HEK293 (cell line): ENCODE measurements around the gene SLC39A13.

Source experiments
- KLF9 ChIP-seq: fragments of 450-650 bp; formaldehyde crosslinking; IDR thresholded peaks from 2 replicates; pipeline ENCODE4 v1.5.1; 2016; ENCODE audit warnings: missing biosample characterization, missing genetic modification characterization, low read depth
- SP2 ChIP-seq: fragments of 450-650 bp; formaldehyde crosslinking; IDR thresholded peaks from 2 replicates; pipeline ENCODE4 v1.5.1; 2016; ENCODE audit warnings: missing biosample characterization, missing genetic modification characterization
- ZBTB7A ChIP-seq: fragments of 450-650 bp; formaldehyde crosslinking; IDR thresholded peaks from 2 replicates; pipeline ENCODE4 v1.5.1; 2016; ENCODE audit warnings: low read depth, missing biosample characterization, missing genetic modification characterization
- ZNF571 ChIP-seq: fragments of 450-650 bp; formaldehyde crosslinking; IDR thresholded peaks from 2 replicates; pipeline ENCODE4 v1.5.0; 2017; ENCODE audit warnings: missing biosample characterization, missing genetic modification characterization
- ZNF585B ChIP-seq: fragments of 450-650 bp; formaldehyde crosslinking; IDR thresholded peaks from 2 replicates; pipeline ENCODE4 v1.5.1; 2016; ENCODE audit warnings: missing biosample characterization, missing genetic modification characterization
- TF ChIP-seq, protein P1 (sequence below): fragments of 450-650 bp; formaldehyde crosslinking; IDR thresholded peaks from 2 replicates; pipeline ENCODE4 v1.5.1; 2016; ENCODE audit warnings: missing biosample characterization, missing genetic modification characterization
- TF ChIP-seq, protein P2 (sequence below): fragments of 450-650 bp; formaldehyde crosslinking; IDR thresholded peaks from 2 replicates; pipeline ENCODE4 v1.5.1; 2016; ENCODE audit warnings: missing biosample characterization, missing genetic modification characterization
- TF ChIP-seq, protein P3 (sequence below): fragments of 450-650 bp; formaldehyde crosslinking; IDR thresholded peaks from 2 replicates; pipeline ENCODE4 v1.5.1; 2016; ENCODE audit warnings: missing biosample characterization, missing genetic modification characterization

DNA sequence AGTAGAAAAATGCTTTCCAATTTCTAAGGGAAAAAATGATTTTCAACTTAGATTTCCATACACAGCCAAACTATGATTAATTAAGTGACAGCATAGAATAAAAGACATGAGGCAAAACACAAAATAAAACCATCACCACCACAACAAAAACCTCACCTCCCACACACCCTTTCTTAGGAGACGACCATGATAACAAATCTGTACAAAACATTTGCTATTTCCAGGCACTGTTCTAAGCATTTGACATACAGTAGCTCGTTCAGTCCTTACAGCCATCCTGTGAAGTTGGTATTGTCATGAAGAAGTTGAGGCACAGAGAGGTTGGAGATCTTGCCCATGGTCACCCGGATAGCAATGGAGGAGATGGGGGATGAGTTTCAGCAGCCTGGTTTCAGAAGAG is 38.7 kb upstream of the SLC39A13 start:
- TF ChIP-seq SP2 (tag by site-specific recombination) (no peak), ZNF571 (tag by site-specific recombination) (no peak), ZNF585B (tag by site-specific recombination) (no peak), ZBTB7A (tag by site-specific recombination) (no peak), KLF9 (tag by site-specific recombination) (no peak)
- TF ChIP-seq, protein P1, sequence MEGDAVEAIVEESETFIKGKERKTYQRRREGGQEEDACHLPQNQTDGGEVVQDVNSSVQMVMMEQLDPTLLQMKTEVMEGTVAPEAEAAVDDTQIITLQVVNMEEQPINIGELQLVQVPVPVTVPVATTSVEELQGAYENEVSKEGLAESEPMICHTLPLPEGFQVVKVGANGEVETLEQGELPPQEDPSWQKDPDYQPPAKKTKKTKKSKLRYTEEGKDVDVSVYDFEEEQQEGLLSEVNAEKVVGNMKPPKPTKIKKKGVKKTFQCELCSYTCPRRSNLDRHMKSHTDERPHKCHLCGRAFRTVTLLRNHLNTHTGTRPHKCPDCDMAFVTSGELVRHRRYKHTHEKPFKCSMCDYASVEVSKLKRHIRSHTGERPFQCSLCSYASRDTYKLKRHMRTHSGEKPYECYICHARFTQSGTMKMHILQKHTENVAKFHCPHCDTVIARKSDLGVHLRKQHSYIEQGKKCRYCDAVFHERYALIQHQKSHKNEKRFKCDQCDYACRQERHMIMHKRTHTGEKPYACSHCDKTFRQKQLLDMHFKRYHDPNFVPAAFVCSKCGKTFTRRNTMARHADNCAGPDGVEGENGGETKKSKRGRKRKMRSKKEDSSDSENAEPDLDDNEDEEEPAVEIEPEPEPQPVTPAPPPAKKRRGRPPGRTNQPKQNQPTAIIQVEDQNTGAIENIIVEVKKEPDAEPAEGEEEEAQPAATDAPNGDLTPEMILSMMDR = no peak
- TF ChIP-seq, protein P2, sequence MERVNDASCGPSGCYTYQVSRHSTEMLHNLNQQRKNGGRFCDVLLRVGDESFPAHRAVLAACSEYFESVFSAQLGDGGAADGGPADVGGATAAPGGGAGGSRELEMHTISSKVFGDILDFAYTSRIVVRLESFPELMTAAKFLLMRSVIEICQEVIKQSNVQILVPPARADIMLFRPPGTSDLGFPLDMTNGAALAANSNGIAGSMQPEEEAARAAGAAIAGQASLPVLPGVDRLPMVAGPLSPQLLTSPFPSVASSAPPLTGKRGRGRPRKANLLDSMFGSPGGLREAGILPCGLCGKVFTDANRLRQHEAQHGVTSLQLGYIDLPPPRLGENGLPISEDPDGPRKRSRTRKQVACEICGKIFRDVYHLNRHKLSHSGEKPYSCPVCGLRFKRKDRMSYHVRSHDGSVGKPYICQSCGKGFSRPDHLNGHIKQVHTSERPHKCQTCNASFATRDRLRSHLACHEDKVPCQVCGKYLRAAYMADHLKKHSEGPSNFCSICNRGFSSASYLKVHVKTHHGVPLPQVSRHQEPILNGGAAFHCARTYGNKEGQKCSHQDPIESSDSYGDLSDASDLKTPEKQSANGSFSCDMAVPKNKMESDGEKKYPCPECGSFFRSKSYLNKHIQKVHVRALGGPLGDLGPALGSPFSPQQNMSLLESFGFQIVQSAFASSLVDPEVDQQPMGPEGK (tag by site-specific recombination) = no peak
- TF ChIP-seq, protein P3, sequence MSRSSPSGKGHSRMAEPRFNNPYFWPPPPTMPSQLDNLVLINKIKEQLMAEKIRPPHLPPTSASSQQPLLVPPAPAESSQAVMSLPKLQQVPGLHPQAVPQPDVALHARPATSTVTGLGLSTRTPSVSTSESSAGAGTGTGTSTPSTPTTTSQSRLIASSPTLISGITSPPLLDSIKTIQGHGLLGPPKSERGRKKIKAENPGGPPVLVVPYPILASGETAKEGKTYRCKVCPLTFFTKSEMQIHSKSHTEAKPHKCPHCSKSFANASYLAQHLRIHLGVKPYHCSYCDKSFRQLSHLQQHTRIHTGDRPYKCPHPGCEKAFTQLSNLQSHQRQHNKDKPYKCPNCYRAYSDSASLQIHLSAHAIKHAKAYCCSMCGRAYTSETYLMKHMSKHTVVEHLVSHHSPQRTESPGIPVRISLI = no peak
